ENCODE data around the gene MED15. TPM values are rescaled to one million over a fixed set of nuclear protein-coding genes. Genes with fewer than 3 reads are reported as not detected.

The MED15 gene
- total and polyA plus RNA-seq, 2 of the 8 experiments (the other 6 are each of a cell fraction or from before 2014, with no cell fraction given): 28.3 to 57.1 TPM

DNA sequence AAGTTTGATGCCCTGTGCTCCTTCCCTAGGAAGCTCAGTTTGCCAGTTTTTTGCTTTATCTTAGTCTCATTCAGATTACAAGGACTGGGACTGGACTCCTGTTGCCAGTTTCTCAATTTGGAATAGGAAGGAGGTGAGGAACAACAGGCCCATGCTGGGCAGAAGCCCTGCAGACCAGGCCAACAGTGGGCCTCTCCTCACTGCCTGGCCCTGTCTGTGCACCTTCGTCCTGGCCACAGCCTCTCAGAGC lies 23.7 kb downstream of the MED15 start (continued):
- no peak for TF ChIP-seq SUZ12 (IDR thresholded peaks at IDR 0.05; ENCODE audit: low read length)
- TF ChIP-seq, protein P1, sequence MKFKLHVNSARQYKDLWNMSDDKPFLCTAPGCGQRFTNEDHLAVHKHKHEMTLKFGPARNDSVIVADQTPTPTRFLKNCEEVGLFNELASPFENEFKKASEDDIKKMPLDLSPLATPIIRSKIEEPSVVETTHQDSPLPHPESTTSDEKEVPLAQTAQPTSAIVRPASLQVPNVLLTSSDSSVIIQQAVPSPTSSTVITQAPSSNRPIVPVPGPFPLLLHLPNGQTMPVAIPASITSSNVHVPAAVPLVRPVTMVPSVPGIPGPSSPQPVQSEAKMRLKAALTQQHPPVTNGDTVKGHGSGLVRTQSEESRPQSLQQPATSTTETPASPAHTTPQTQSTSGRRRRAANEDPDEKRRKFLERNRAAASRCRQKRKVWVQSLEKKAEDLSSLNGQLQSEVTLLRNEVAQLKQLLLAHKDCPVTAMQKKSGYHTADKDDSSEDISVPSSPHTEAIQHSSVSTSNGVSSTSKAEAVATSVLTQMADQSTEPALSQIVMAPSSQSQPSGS (IDR thresholded peaks at IDR 0.05; ENCODE audit: low read length): no peak

Measured in H1 (cell line).